Left lung (tissue), 10 donors: ENCODE data around the gene SPTBN4. TPM values are rescaled to one million over a fixed set of nuclear protein-coding genes. Genes with fewer than 3 reads are reported as not detected.

Source experiments
- ATAC-seq: fragments of 200-7000 bp; cut with Tn5 transposase; one replicate; pipeline ENCODE4 v1.9.1; 2020; ENCODE audit warnings: moderate library complexity
- DNase-seq, 4 donors: peaks; one replicate each; pipeline ENCODE4 v3.0.0-alpha.2; 2013 to 2020
- H3K27ac ChIP-seq, 2 donors: fragments of 200-600 bp; sonication (generic) in 1 of 2; one replicate each; pipeline versions ENCODE4 v1.5.0 to v1.8.0; 2020 to 2021
- H3K27me3 ChIP-seq, 2 donors: fragments of 200-600 bp; sonication (generic) in 1 of 2; one replicate each; pipeline versions ENCODE4 v1.5.0 to v1.8.0; 2020 to 2021
- H3K36me3 ChIP-seq, 2 donors: fragments of 200-600 bp; sonication (generic) in 1 of 2; one replicate each; pipeline versions ENCODE4 v1.5.0 to v1.8.0; 2020 to 2021
- H3K4me1 ChIP-seq, 2 donors: fragments of 200-600 bp; one replicate each; pipeline ENCODE4 v1.8.0; 2021
- H3K4me3 ChIP-seq, 2 donors: fragments of 200-600 bp; sonication (generic) in 1 of 2; one replicate each; pipeline versions ENCODE4 v1.5.0 to v1.8.0; 2020 to 2021; ENCODE audit warnings: mild to moderate bottlenecking in 1 of 2
- H3K9me3 ChIP-seq, 2 donors: fragments of 200-600 bp; sonication (generic) in 1 of 2; one replicate each; pipeline versions ENCODE4 v1.5.0 to v1.8.0; 2020 to 2021
- CTCF ChIP-seq, 2 donors: fragments of 200-600 bp; sonication (generic) in 1 of 2; IDR thresholded peaks; one replicate each; pipeline versions ENCODE4 v1.5.0 to v1.8.0; 2021; ENCODE audit warnings: antibody characterized with exemption in 2 of 2
- intact Hi-C, 2 donors: fragments of 100-400 bp; cut with DNase I; formaldehyde crosslinking; loops; one replicate each; pipeline versions ENCODE4 v1.11.2 to v1.14.2; 2022
- polyA plus RNA-seq, 6 donors: library from polyadenylated mRNA; unstranded; fragments of 120-200 nt; gene quantifications; one replicate each; pipeline ENCODE4 v1.2.1, GENCODE V29; 2013; ENCODE audit not compliant: insufficient read length in 6 of 6
- total RNA-seq, 2 donors: library from RNA; stranded (reverse); fragmentation: NEBNext Ultra II Directional; extraction: Animal tissue kit (Norgen Biotek cat#: 25700); gene quantifications; one replicate each; pipeline ENCODE4 v1.2.1, GENCODE V29; 2021
- donor health status: DM: no; HTN: yes; CAD: no.
- donor health status: DM: no; HTN: no; CAD: no.

Gene SPTBN4
- total and polyA plus RNA-seq, 8 donors = 0.42 to 2.5 (median 1.3) TPM

GRCh38 chr19:40457048-40457447 is 9.8 kb upstream of the SPTBN4 start:
- H3K27me3 ChIP-seq = no peaks in the 10 kb centered on the region
- H3K27ac ChIP-seq = no peak overlapping the region
- H3K9me3 ChIP-seq = no peaks in the 10 kb centered on the region
- peaks cover 0 to 58% of the 10 kb centered on the region in 2 donors for H3K36me3 ChIP-seq
- intact Hi-C loops = no loop called here
- DNase-seq (no peak), ATAC-seq (no peak)
- H3K4me1 ChIP-seq = peaks cover 0 to 14% of the 10 kb centered on the region in 2 donors
- H3K4me3 ChIP-seq = no peak overlapping the region
- no peak for TF ChIP-seq CTCF (IDR thresholded peaks at IDR 0.05)

GRCh38 chr19:40457953-40458596 is 8.7 kb upstream of the SPTBN4 start:
- intact Hi-C loops = no loop called here
- no peak for DNase-seq

GRCh38 chr19:40458597-40458974 is 8.2 kb upstream of the SPTBN4 start:
- Histone ChIP-seq H3K27me3 (no peaks in the 10 kb centered on the region), H3K9me3 (no peaks in the 10 kb centered on the region), H3K36me3 (peaks cover 0 to 53% of the 10 kb centered on the region in 2 donors), H3K4me1 (peaks cover 0 to 28% of the 10 kb centered on the region in 2 donors), H3K27ac (no peak overlapping the region), H3K4me3 (no peak overlapping the region)
- no peak for DNase-seq
- TF ChIP-seq CTCF (IDR thresholded peaks at IDR 0.05) = no peak
- ATAC-seq = no peak
- intact Hi-C loops = no loop called here

More at GRCh38 chr19:40457953-40458596, 8.7 kb upstream of the SPTBN4 start:
- H3K9me3 ChIP-seq = no peaks in the 10 kb centered on the region
- H3K27ac ChIP-seq = no peak overlapping the region
- H3K4me1 ChIP-seq = peaks cover 0 to 24% of the 10 kb centered on the region in 2 donors
- no peak overlapping the region for H3K4me3 ChIP-seq
- TF ChIP-seq CTCF (IDR thresholded peaks at IDR 0.05) = no peak
- peaks cover 0 to 54% of the 10 kb centered on the region in 2 donors for H3K36me3 ChIP-seq
- no peak for ATAC-seq
- no peaks in the 10 kb centered on the region for H3K27me3 ChIP-seq

GRCh38 chr19:40460185-40460584 is 6.6 kb upstream of the SPTBN4 start:
- intact Hi-C loops = no loop called here

More at GRCh38 chr19:40460185-40460584, 6.6 kb upstream of the SPTBN4 start:
- ATAC-seq (no peak), DNase-seq (no peak)
- H3K27ac ChIP-seq = no peak overlapping the region
- no peak overlapping the region for H3K4me3 ChIP-seq
- TF ChIP-seq CTCF (IDR thresholded peaks at IDR 0.05) = no peak
- H3K9me3 ChIP-seq = no peaks in the 10 kb centered on the region
- peaks cover 0 to 37% of the 10 kb centered on the region in 2 donors for H3K36me3 ChIP-seq
- no peaks in the 10 kb centered on the region for H3K27me3 ChIP-seq
- peaks cover 5 to 44% of the 10 kb centered on the region in 2 donors for H3K4me1 ChIP-seq
